Measurements from ENCODE around the gene TTLL4.

- TF ChIP-seq, protein P1, sequence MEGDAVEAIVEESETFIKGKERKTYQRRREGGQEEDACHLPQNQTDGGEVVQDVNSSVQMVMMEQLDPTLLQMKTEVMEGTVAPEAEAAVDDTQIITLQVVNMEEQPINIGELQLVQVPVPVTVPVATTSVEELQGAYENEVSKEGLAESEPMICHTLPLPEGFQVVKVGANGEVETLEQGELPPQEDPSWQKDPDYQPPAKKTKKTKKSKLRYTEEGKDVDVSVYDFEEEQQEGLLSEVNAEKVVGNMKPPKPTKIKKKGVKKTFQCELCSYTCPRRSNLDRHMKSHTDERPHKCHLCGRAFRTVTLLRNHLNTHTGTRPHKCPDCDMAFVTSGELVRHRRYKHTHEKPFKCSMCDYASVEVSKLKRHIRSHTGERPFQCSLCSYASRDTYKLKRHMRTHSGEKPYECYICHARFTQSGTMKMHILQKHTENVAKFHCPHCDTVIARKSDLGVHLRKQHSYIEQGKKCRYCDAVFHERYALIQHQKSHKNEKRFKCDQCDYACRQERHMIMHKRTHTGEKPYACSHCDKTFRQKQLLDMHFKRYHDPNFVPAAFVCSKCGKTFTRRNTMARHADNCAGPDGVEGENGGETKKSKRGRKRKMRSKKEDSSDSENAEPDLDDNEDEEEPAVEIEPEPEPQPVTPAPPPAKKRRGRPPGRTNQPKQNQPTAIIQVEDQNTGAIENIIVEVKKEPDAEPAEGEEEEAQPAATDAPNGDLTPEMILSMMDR (IDR thresholded peaks at IDR 0.05), result no peak
- no peak for TF ChIP-seq POLR2A (IDR thresholded peaks at IDR 0.05)
These were observed 89.4 kb downstream of the TTLL4 start for GRCh38 chr2:218799990-218800389.

Measured in body of pancreas (tissue), 4 donors.